Calu3 (cell line): ENCODE data around the gene SAMD4A. TPM values are rescaled to one million over a fixed set of nuclear protein-coding genes. Genes with fewer than 3 reads are reported as not detected.

ENCODE experiments used
- Bru-seq: library from RNA; stranded (reverse); fragments of 400-500 nt; gene quantifications from one replicate; lab custom pipeline; 2021; lab: Mats Ljungman, UMichigan
- BruChase-seq, 2 experiments: library from RNA; stranded (reverse); fragments of 400-500 nt; gene quantifications; one replicate each; lab custom pipeline; 2021; lab: Mats Ljungman, UMichigan
- BruUV-seq: library from RNA; stranded (reverse); fragments of 400-500 nt; replicated peaks from 2 replicates; lab custom pipeline; 2021; lab: Mats Ljungman, UMichigan
- CTCF ChIA-PET: fragments of 300-600 bp; sonication (Branson Sonifier 250); formaldehyde crosslinking; loops from one replicate; lab custom pipeline; 2022; ENCODE audit warnings: antibody characterized with exemption; lab: Charles Lee
- DNase-seq: peaks from one replicate; pipeline ENCODE4 v3.0.0; 2022
- H3K27ac Mint-ChIP-seq: one replicate; pipeline ENCODE4 v1.8.0; 2022; ENCODE audit warnings: mixed read lengths; ENCODE audit not compliant: unreplicated experiment
- H3K27me3 Mint-ChIP-seq: one replicate; pipeline ENCODE4 v1.8.0; 2022; ENCODE audit warnings: mixed read lengths; ENCODE audit not compliant: unreplicated experiment
- H3K36me3 Mint-ChIP-seq: one replicate; pipeline ENCODE4 v1.8.0; 2022; ENCODE audit warnings: mild to moderate bottlenecking, moderate library complexity, mixed read lengths; ENCODE audit not compliant: insufficient read depth, unreplicated experiment
- H3K4me1 Mint-ChIP-seq: one replicate; pipeline ENCODE4 v1.8.0; 2022; ENCODE audit warnings: mild to moderate bottlenecking, low read depth, mixed read lengths; ENCODE audit not compliant: unreplicated experiment
- H3K4me3 Mint-ChIP-seq: one replicate; pipeline ENCODE4 v1.8.0; 2022; ENCODE audit warnings: mild to moderate bottlenecking, low read depth, moderate library complexity, mixed read lengths; ENCODE audit not compliant: unreplicated experiment
- H3K9me3 Mint-ChIP-seq: one replicate; pipeline ENCODE4 v1.8.0; 2022; ENCODE audit warnings: low read depth, mixed read lengths; ENCODE audit not compliant: unreplicated experiment
- intact Hi-C: fragments of 100-400 bp; cut with micrococcal nuclease; formaldehyde crosslinking; loops from one replicate; pipeline ENCODE4 v1.10.0; 2022; ENCODE audit not compliant: unreplicated experiment
- long read RNA-seq: library from polyadenylated mRNA; stranded (forward); transcript quantifications from one replicate; pipeline ENCODE4 v2.0.0, GENCODE V29; 2022
- total RNA-seq: library from RNA; stranded (reverse); gene quantifications from 2 replicates; pipeline ENCODE4 v1.2.3, GENCODE V29; 2022
- TF ChIP-seq, protein P1 (sequence below): fragments of 200-600 bp; IDR thresholded peaks from one replicate; pipeline ENCODE4 v1.8.0; 2022; ENCODE audit warnings: antibody characterized with exemption; ENCODE audit not compliant: unreplicated experiment

Gene SAMD4A, protein sequence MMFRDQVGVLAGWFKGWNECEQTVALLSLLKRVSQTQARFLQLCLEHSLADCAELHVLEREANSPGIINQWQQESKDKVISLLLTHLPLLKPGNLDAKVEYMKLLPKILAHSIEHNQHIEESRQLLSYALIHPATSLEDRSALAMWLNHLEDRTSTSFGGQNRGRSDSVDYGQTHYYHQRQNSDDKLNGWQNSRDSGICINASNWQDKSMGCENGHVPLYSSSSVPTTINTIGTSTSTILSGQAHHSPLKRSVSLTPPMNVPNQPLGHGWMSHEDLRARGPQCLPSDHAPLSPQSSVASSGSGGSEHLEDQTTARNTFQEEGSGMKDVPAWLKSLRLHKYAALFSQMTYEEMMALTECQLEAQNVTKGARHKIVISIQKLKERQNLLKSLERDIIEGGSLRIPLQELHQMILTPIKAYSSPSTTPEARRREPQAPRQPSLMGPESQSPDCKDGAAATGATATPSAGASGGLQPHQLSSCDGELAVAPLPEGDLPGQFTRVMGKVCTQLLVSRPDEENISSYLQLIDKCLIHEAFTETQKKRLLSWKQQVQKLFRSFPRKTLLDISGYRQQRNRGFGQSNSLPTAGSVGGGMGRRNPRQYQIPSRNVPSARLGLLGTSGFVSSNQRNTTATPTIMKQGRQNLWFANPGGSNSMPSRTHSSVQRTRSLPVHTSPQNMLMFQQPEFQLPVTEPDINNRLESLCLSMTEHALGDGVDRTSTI
- total RNA-seq, result 10.9 and 14.4 TPM in 2 replicates
- Bru-seq, nascent RNA, result percentile 66 among the genes with signal in this experiment
- BruChase-seq, experiment 1, labeled RNA remaining after a 6-hour chase, result percentile 73 among the genes with signal in this experiment
- percentile 69 among the genes with signal in this experiment for BruChase-seq, experiment 2, labeled RNA remaining after a 2-hour chase
- long read RNA-seq, partial matches to known transcripts, result 0 of 3 reads
- long read RNA-seq, other reads (novel, unspliced or antisense), result 3 of 3 reads

- BruUV-seq, result no TSS peak
Measured at GRCh38 chr14:54566410-54567223, at the start of gene SAMD4A. Gene SAMD4A, plus strand, starts transcription at chr14:54567128. Its CDS starts 789 bp downstream, at chr14:54567917.

DNA sequence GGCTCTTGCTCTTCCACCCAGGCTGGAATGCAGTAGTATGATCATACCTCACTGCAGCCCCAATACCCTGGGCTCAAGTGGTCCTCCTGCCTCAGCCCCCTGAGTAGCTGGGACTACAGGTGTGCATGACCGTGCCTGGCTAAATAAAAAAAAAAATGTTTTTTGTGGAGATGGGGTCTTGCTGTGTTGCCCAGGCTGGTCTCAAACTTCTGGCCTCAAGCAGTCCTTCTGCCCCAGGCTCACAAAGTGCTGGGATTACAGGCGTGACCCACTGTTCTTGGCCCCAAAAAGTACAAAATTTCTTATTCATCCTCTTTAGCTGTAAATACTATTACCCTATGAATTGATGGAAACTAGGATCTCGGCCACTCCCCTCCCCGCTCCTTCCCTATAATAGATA is 42.5 kb upstream of the SAMD4A start:
- Mint-ChIP-seq H3K36me3 (no peaks in the 10 kb centered on the region), H3K4me1 (no peaks in the 10 kb centered on the region), H3K27me3 (no peaks in the 10 kb centered on the region), H3K9me3 (no peaks in the 10 kb centered on the region), H3K27ac (no peak overlapping the region), H3K4me3 (no peak overlapping the region)
- CTCF ChIA-PET, result no interaction called here
- no TSS peak for BruUV-seq
- DNase-seq, result no peak
- TF ChIP-seq, protein P1, sequence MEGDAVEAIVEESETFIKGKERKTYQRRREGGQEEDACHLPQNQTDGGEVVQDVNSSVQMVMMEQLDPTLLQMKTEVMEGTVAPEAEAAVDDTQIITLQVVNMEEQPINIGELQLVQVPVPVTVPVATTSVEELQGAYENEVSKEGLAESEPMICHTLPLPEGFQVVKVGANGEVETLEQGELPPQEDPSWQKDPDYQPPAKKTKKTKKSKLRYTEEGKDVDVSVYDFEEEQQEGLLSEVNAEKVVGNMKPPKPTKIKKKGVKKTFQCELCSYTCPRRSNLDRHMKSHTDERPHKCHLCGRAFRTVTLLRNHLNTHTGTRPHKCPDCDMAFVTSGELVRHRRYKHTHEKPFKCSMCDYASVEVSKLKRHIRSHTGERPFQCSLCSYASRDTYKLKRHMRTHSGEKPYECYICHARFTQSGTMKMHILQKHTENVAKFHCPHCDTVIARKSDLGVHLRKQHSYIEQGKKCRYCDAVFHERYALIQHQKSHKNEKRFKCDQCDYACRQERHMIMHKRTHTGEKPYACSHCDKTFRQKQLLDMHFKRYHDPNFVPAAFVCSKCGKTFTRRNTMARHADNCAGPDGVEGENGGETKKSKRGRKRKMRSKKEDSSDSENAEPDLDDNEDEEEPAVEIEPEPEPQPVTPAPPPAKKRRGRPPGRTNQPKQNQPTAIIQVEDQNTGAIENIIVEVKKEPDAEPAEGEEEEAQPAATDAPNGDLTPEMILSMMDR, result no peak
- intact Hi-C loops, result no loop called here

More at GRCh38 chr14:54566410-54567223, at the start of gene SAMD4A:
- H3K27ac Mint-ChIP-seq, result peak within 1 kb of the TSS; percentile 80
- peak within 1 kb of the TSS; percentile 92 for H3K4me3 Mint-ChIP-seq
- CTCF ChIA-PET, result interaction anchor here (0.6 to 5.3 kb wide), 7 partner anchors 57 to 207 kb away, joined by 3 to 81 read pairs (median 3); partner anchors contain the start of gene CGRRF1
- peak; percentile 72 for DNase-seq
- intact Hi-C loops, result no loop called here
- no peaks in the 10 kb centered on the region for H3K27me3 Mint-ChIP-seq
- H3K36me3 Mint-ChIP-seq, result peaks cover 37% of the 10 kb centered on the region
- H3K4me1 Mint-ChIP-seq, result peaks cover 7% of the 10 kb centered on the region
- no peaks in the 10 kb centered on the region for H3K9me3 Mint-ChIP-seq
- TF ChIP-seq, protein P1, result no peak

GRCh38 chr14:54528973-54529372 is 38.0 kb upstream of the SAMD4A start:
- Mint-ChIP-seq H3K27ac (no peak overlapping the region), H3K4me1 (no peaks in the 10 kb centered on the region), H3K4me3 (no peak overlapping the region), H3K9me3 (no peaks in the 10 kb centered on the region), H3K36me3 (no peaks in the 10 kb centered on the region), H3K27me3 (no peaks in the 10 kb centered on the region)
- no TSS peak for BruUV-seq
- no peak for DNase-seq
- CTCF ChIA-PET, result no interaction called here
- intact Hi-C loops, result no loop called here
- TF ChIP-seq, protein P1, result no peak

- BruUV-seq, result no TSS peak
- no peak overlapping the region for H3K27ac Mint-ChIP-seq
- CTCF ChIA-PET, result no interaction called here
- no peaks in the 10 kb centered on the region for H3K27me3 Mint-ChIP-seq
- no peaks in the 10 kb centered on the region for H3K4me1 Mint-ChIP-seq
- H3K9me3 Mint-ChIP-seq, result no peaks in the 10 kb centered on the region
- DNase-seq, result no peak
- intact Hi-C loops, result no loop called here
- H3K36me3 Mint-ChIP-seq, result no peaks in the 10 kb centered on the region
- TF ChIP-seq, protein P1, result no peak
- no peak overlapping the region for H3K4me3 Mint-ChIP-seq
Measured at GRCh38 chr14:54529811-54530210, 37.1 kb upstream of the SAMD4A start.
